ENCODE measurements around the gene SBK3.
A peak's percentile ranks its signal among the peaks of the same experiment; 100 is the strongest.

Gene SBK3

GRCh38 chr19:55549500-55550320 lies 4.4 kb upstream of the SBK3 start:
- Histone ChIP-seq H3K27ac (ENCODE audit: extremely low read depth, low read depth, low read length) (0 out of 2 replicates have a peak overlapping the region, but pooled peaks have one; percentile 36), H3K36me3 (ENCODE audit: control insufficient read depth in 2 of 2, insufficient read depth in 1 of 2, low read length in 2 of 2) (no peaks in the 10 kb centered on the region), H3K9me3 (ENCODE audit: control insufficient read depth, insufficient read depth, low read depth, low read length) (no peaks in the 10 kb centered on the region), H3K4me1 (ENCODE audit: control insufficient read depth, insufficient read depth, low read length) (peaks cover 9% of the 10 kb centered on the region), H3K4me3 (ENCODE audit: low read depth, low read length) (peak overlapping the region; percentile 39)
- POLR2A ChIA-PET: interaction anchor here (0.5 to 1.5 kb wide), 8 partner anchors 10 to 274 kb away, joined by 3 to 6 read pairs (median 4); partner anchors contain the start of genes FIZ1, ISOC2 and ZNF865
- CTCF ChIA-PET: interaction anchor here (0.6 to 1.2 kb wide), 4 partner anchors 10 to 527 kb away, joined by 3 to 7 read pairs (median 3); no protein-coding TSS in a partner anchor
- TF ChIP-seq ZNF155 (tag by site-specific recombination; IDR thresholded peaks at IDR 0.05): no peak
- TF ChIP-seq ZNF302 (tag by site-specific recombination; IDR thresholded peaks at IDR 0.05; ENCODE audit: low read depth): no peak
- TF ChIP-seq REPIN1 (tag by site-specific recombination; IDR thresholded peaks at IDR 0.05; ENCODE audit: low read depth): no peak
- no peak for TF ChIP-seq OSR2 (tag by site-specific recombination; IDR thresholded peaks at IDR 0.05)
- TF ChIP-seq ZBTB49 (tag by site-specific recombination; IDR thresholded peaks at IDR 0.05; ENCODE audit: low read depth): no peak
- no peak for TF ChIP-seq GLIS2 (tag by site-specific recombination; IDR thresholded peaks at IDR 0.05)
- peak; percentile 13; the same call in 1 of the 2 replicates for TF ChIP-seq ZNF664 (tag by site-specific recombination; IDR thresholded peaks at IDR 0.05)
- TF ChIP-seq ZNF433 (tag by site-specific recombination; IDR thresholded peaks at IDR 0.05; ENCODE audit: low read depth): no peak
- no peak for TF ChIP-seq FEZF1 (tag by site-specific recombination; IDR thresholded peaks at IDR 0.05)
- peak; percentile 23 for TF ChIP-seq ZFHX2 (tag by site-specific recombination; conservative IDR thresholded peaks at IDR 0.05)
- no peak for TF ChIP-seq SETDB1 (IDR thresholded peaks at IDR 0.05; ENCODE audit: insufficient read length, low read length)
- no peak for TF ChIP-seq REST (tag by site-specific recombination; IDR thresholded peaks at IDR 0.05)
- TF ChIP-seq PRDM10 (tag by site-specific recombination; IDR thresholded peaks at IDR 0.05): peak; percentile 58
- no peak for TF ChIP-seq ZNF140 (tag by site-specific recombination; IDR thresholded peaks at IDR 0.05)
- TF ChIP-seq ZBTB17 (tag by site-specific recombination; IDR thresholded peaks at IDR 0.05): peak; percentile 42; the same call in 1 of the 2 replicates
- no peak for TF ChIP-seq ZNF544 (tag by site-specific recombination; IDR thresholded peaks at IDR 0.05)
- TF ChIP-seq ZNF76 (tag by site-specific recombination; IDR thresholded peaks at IDR 0.05; ENCODE audit: borderline replicate concordance, low read depth): no peak
- no peak for TF ChIP-seq ZFP69B (tag by site-specific recombination; IDR thresholded peaks at IDR 0.05)
- peak; percentile 92 for TF ChIP-seq KLF1 (tag by site-specific recombination; IDR thresholded peaks at IDR 0.05)
- TF ChIP-seq ZBTB6 (tag by site-specific recombination; IDR thresholded peaks at IDR 0.05): 0 out of 2 replicates have a peak, but pooled peaks have one; percentile 13
- no peak for TF ChIP-seq SCRT2 (tag by site-specific recombination; IDR thresholded peaks at IDR 0.05)
- TF ChIP-seq ZNF19 (tag by site-specific recombination; IDR thresholded peaks at IDR 0.05; ENCODE audit: low read depth): no peak
- no peak for TF ChIP-seq ZNF16 (tag by site-specific recombination; IDR thresholded peaks at IDR 0.05; ENCODE audit: low read depth)
- no peak for TF ChIP-seq ZNF266 (tag by site-specific recombination; IDR thresholded peaks at IDR 0.05; ENCODE audit: low read depth)
- peak; percentile 44 for TF ChIP-seq ZNF335 (tag by site-specific recombination; conservative IDR thresholded peaks at IDR 0.05)
- 0 out of 2 replicates have a peak, but pooled peaks have one; percentile 23 for TF ChIP-seq TRIM28 (IDR thresholded peaks at IDR 0.05; ENCODE audit: borderline replicate concordance, low read length)
- TF ChIP-seq ZNF629 (tag by site-specific recombination; IDR thresholded peaks at IDR 0.05): 0 out of 2 replicates have a peak, but pooled peaks have one; percentile 24
- TF ChIP-seq ZNF548 (tag by site-specific recombination; IDR thresholded peaks at IDR 0.05): no peak
